Stimulated activated CD8-positive, alpha-beta memory T cell treated with anti-CD3 and anti-CD28 coated beads, Interleukin-4, amount 100 ng/mL, for 1 hour (primary cell): ENCODE data around the gene ALDH1B1.

Experiments
- DNase-seq, 2 donors: peaks; one replicate each; pipeline ENCODE4 v3.0.0-alpha.2; 2020; ENCODE audit warnings: low read depth in 2 of 2, low spot score in 1 of 2

Gene ALDH1B1

GRCh38 chr9:38392235-38393127 lies at the start of gene ALDH1B1:
Gene ALDH1B1, plus strand, starts transcription at chr9:38392702. Its CDS starts 3,047 bp downstream, at chr9:38395749.
- DNase-seq = peak; percentile 17 to 24

- DNase-seq = no peak
These were observed 49.5 kb upstream of the ALDH1B1 start for GRCh38 chr9:38343037-38343436.

- DNase-seq = no peak
These were observed 49.0 kb upstream of the ALDH1B1 start for GRCh38 chr9:38343552-38343951.

GRCh38 chr9:38344566-38345324 lies 47.8 kb upstream of the ALDH1B1 start:
- no peak for DNase-seq

GRCh38 chr9:38345851-38346755 lies 46.4 kb upstream of the ALDH1B1 start:
- DNase-seq = no peak

GRCh38 chr9:38346811-38347210 lies 45.7 kb upstream of the ALDH1B1 start:
- DNase-seq = no peak

- no peak for DNase-seq
These were observed 45.2 kb upstream of the ALDH1B1 start for GRCh38 chr9:38347271-38347671.

- no peak for DNase-seq
These were observed 44.6 kb upstream of the ALDH1B1 start for GRCh38 chr9:38347946-38348345.

- no peak for DNase-seq
These were observed 42.0 kb upstream of the ALDH1B1 start for GRCh38 chr9:38350529-38350928.

GRCh38 chr9:38352530-38353328 lies 39.8 kb upstream of the ALDH1B1 start:
- DNase-seq = no peak

- DNase-seq = no peak
These were observed 37.4 kb upstream of the ALDH1B1 start for GRCh38 chr9:38355115-38355514.

GRCh38 chr9:38355517-38356120 lies 36.9 kb upstream of the ALDH1B1 start:
- DNase-seq = no peak

GRCh38 chr9:38356851-38357250 lies 35.7 kb upstream of the ALDH1B1 start:
- DNase-seq = no peak

- DNase-seq = no peak
These were observed 35.0 kb upstream of the ALDH1B1 start for GRCh38 chr9:38357350-38358114.

- DNase-seq = no peak
These were observed 33.9 kb upstream of the ALDH1B1 start for GRCh38 chr9:38358390-38359296.

GRCh38 chr9:38359297-38359653 lies 33.2 kb upstream of the ALDH1B1 start:
- DNase-seq = no peak

GRCh38 chr9:38359689-38360385 lies 32.7 kb upstream of the ALDH1B1 start:
- no peak for DNase-seq
